ENCODE results near the gene MEPCE.

- TF ChIP-seq, protein P1, sequence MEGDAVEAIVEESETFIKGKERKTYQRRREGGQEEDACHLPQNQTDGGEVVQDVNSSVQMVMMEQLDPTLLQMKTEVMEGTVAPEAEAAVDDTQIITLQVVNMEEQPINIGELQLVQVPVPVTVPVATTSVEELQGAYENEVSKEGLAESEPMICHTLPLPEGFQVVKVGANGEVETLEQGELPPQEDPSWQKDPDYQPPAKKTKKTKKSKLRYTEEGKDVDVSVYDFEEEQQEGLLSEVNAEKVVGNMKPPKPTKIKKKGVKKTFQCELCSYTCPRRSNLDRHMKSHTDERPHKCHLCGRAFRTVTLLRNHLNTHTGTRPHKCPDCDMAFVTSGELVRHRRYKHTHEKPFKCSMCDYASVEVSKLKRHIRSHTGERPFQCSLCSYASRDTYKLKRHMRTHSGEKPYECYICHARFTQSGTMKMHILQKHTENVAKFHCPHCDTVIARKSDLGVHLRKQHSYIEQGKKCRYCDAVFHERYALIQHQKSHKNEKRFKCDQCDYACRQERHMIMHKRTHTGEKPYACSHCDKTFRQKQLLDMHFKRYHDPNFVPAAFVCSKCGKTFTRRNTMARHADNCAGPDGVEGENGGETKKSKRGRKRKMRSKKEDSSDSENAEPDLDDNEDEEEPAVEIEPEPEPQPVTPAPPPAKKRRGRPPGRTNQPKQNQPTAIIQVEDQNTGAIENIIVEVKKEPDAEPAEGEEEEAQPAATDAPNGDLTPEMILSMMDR (IDR thresholded peaks at IDR 0.05): no peak
- no peak for TF ChIP-seq POLR2A (IDR thresholded peaks at IDR 0.05)
Observed at GRCh38 chr7:100400041-100400440, 29.6 kb upstream of the MEPCE start.

All from body of pancreas (tissue), 4 donors.